HG03196 (cell line): ENCODE data around the gene UBAC2.

Experiments
- ATAC-seq: cut with Tn5 transposase; IDR thresholded peaks from one replicate; pipeline ENCODE4 v1.9.1; 2021; ENCODE audit not compliant: unreplicated experiment

Gene UBAC2

DNA sequence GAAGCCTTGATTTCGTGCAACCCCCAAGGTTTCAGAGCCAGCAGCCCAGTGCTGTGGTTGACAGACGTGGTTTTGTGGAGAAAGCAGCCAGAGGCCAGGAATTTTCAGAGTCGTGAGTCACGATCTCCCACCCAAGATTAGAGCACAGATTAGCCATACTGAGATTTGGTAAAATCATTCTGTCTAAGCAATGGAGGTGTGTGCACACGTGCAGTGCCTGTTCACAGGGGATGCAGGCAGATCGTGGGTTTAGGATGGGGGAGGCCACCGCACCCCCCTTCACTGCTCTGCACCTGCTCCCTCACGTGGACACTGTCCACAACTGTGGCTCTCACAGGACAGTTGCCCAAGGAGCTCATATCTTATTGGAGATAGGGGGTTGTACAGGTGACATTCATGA lies 153.2 kb downstream of the UBAC2 start:
- no peak for ATAC-seq

DNA sequence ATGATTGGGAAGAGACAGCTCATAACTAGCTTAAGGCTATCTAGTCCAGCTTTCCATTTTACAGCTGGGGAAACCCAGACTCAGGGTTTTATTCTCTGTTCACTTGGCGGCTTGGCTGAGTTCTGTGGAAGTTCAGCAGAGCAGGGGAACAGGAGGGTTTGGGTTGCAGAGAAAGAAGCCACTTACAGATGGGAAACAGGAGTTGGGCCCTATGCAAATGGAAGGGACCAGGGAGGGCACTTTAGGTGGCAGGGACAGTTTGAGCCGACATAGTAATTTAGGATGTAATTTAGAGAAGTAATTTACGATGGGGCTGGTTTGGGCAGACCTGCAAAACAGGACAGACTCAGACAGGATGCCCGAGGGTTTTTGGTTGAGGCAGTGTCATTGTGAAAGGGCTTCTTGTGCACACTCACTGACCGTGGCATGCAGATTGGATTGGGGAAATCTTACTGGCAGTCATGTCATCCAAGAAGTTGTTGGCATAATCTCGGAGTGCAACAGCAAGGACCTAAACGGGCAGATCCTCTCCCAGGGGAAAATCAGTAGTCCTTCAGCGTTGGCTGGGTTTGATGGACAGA lies 153.8 kb downstream of the UBAC2 start:
- peak; percentile 30 for ATAC-seq

DNA sequence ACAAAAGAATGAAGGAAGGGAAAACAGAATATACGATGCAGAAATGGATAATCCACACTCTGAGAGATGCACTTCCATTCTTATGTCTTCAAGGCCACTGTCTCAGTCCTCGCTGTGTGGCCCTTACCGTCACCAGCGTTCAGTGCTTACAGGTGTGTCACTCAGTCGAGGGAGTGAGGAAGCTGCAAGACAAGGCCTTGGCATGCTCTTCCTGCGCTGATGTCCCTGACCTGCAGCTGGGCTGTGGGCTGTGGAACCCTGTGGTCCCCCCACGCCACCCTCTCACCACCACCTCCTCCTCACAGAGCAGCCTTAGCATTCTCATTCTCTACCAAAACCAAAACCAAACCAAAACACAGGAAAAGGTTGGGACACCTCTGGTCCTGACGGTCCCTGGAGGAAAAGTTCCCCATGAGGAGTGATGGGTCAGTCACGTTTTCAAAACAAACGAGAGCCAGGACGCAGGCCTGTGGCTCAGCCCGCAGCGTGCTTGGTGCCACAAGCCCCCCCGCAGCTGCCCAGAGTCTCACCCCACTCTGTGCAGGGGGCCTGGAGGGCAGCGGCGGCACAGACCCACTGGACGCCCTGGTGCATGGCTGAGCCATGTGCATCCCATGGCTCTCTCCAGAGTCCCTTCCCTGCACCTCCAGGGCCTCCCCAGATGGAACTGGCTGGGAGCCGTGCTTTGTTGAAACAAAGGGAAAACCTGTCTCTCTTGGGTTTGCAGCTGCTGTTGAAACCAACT lies 154.8 kb downstream of the UBAC2 start:
- ATAC-seq, result no peak

DNA sequence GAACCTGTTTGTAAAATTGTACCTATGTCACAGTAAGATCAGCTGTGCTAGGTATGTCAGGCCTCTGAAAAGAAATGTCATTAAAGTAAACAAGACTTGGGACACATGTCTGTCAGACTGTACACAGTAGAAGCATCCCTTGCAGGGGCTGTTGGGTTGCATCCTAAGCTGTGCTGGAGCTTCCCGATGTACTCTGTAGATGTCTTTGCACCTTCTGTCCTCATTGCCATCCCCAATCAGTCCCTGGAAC lies 155.3 kb downstream of the UBAC2 start:
- no peak for ATAC-seq

DNA sequence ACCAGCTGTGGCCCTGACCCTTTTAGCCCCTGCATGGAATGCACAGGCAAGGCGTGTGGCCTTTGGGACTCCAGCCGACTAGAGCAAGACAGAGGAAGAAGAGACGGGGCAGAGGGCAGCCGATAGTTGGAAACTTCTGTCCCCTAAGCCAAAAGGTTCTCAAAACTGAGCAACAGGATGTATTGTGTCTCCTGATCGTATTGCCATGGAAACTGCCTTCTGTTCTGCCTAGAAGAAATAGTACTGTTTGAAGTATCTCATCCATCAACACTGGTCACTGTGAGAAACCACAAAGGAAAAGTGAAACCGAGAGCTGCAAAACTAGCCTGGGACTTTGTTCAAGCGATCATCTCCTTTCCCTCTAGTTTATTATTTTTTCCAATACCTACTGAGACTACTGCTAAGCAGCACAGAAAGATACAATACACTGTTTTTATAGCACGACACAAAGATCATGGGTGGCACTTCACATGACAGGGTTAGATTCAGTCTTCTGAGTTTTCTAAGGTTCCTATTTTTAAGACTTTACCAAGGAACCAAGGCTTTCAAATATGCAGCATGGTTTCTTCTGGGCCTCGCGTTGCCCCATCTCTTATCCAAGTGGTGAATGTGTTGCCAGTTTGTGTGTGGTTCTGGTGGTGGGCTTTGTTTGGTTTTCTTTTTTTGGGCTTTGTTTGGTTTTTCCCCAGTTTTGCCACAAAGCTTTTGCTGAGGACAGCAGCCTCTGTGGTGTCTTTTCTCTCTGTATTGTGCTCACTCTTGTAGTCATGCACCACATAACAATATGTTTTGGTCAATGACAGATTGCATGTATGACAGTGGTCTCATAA lies 155.8 kb downstream of the UBAC2 start:
- ATAC-seq, result peak; percentile 60

DNA sequence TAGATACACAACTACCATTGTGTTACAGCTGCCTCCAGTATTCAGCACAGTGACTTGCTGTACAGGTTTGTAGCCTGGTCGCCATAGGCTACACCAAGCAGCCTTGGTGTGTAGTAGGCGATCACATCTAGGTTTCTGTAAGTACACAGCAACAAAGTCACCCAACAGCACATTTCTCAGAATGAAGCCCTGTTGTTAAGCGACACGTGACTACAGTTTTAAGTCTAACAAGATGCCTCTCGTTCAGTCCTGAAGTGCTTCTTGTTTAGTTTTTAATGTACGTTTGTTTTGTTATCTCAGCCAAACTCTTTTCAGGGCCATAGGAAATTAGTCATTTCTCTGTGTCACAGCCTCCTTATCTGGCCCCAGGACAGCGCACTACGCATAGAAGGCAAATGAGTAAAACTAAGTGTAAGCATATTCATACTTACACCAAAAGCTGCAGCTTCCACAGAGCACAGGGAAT lies 156.5 kb downstream of the UBAC2 start:
- ATAC-seq, result peak; percentile 17

DNA sequence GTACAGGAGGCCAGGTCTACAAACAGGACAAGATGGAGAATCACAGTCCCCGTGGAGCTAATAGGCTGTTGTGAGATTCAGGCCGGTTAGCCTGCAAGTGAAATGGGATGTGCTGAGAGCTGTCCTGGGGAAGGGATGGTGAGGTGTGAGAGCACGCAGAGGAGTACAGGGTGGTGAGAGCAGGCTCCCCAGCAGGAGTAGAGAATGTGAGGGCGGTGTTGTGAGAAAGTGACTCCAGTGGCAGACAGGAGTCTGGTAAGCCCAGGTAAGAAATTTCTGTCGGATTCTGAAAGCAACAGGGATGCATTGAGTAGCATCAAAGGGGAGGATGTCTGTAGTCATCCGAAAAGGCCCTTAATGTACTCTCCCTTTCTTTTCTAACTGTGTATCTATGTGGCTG lies 157.3 kb downstream of the UBAC2 start:
- ATAC-seq, result no peak

DNA sequence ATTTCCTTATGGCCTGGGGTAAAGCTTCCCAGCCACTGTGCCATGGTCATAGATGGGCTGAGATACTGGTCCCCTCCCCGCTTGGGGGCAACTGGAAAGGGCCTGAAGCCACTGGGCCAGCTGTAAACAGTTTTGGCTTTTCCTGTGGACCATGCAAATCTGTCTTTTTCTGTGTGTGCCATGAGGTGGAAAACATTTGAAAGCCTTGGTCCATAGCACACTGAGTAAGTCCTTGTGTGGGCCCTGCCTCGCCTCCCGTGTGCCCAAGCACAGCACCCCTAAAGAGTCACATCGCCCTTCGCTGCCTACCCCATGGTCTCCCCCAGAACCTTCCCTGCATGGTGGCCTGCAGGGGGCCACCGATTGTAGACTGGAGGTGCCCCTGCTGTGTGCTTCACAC lies 158.9 kb downstream of the UBAC2 start:
- ATAC-seq, result no peak

DNA sequence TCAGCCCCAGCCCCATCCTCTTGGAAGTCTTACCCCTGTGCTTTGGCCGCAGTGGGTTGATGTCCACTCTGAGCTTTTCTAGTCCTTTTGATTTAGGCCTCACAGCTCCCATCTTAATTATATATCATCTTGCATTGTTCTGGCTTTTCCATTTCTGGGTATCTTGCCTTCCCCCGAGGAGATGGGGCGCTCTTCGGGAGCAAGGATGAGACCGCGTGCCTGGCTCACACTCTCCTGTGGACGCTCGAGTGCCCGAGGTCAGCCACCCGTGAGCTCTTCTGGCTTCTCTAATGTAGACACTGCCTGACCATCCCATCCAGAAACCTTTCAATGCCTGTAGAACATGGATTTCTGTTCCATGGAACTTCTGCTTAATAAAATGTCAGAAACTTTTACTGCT lies 160.0 kb downstream of the UBAC2 start:
- no peak for ATAC-seq

DNA sequence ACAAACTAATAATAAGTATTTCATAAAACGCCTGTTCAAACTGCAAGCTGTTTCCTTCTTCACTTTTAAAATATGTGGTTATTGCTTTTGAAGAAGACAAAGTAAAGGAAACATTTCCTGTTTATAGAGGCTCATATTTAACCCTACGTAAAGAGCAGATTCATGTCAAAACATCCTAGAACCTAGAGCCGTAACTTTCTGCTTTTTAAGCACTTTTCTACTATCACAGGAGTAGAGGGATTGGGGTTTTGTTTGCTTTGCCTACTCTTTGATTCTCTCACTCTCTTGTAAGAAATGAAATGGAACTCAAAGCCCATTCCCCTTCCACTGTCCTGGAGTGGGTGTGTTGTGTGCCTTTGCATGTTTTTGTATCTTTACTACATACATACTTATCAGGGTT lies 160.5 kb downstream of the UBAC2 start:
- ATAC-seq, result no peak

DNA sequence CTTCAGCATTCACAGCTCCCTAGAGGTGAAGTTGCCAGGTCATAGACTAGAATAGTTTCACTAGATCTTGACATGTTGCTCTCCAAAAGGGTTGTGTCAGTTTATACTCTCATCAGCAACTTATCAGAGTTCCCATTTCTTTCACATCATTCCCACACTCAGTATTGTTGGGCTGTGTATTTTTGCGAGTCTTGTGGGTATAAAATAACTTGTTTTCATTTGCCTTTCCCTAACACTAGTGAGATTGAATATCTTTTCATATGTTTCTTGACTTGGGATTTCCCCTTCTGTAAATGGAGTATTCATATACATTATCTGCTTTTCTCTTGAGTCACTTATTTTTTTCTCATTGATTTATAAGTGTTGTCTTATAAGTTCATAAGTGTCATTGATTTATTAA lies 161.7 kb downstream of the UBAC2 start:
- ATAC-seq, result no peak

DNA sequence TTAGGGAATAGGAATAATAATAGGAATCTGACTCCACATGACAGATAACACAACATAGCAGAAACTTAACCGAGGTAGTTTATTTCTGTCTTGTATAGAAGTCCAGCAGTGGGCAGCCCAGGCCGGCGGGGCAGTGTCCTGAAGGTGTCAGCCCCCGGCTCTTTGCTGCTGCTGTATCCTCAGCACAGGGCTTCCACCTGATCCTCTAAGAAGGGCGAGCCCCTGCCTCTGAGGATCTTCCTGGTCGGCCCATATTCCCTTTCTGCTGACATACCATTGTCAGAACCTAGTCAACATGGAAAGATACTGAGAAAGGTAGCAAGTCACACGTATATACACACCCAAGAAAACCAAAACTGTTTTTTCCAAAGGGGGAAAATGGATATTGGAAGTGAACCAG lies 162.7 kb downstream of the UBAC2 start:
- ATAC-seq, result no peak

DNA sequence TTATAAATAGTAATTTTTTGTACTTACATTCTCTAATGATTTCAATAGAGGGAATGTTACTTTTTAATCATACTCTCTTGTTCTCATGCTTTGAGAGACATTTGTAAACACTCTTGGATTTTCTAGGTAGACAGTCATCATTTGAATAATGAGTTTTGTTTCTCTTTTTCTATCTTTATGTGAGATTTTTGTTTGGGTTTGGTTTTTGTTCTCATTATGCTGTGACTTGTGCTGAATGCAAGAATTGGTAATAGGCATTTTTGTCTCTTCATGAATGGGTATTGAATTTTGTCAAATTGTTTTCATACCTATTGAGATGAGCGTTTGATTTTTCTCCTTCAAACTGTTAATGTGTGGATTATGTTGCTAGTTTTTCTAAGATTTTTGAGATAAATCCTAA lies 163.3 kb downstream of the UBAC2 start:
- peak; percentile 36 for ATAC-seq

DNA sequence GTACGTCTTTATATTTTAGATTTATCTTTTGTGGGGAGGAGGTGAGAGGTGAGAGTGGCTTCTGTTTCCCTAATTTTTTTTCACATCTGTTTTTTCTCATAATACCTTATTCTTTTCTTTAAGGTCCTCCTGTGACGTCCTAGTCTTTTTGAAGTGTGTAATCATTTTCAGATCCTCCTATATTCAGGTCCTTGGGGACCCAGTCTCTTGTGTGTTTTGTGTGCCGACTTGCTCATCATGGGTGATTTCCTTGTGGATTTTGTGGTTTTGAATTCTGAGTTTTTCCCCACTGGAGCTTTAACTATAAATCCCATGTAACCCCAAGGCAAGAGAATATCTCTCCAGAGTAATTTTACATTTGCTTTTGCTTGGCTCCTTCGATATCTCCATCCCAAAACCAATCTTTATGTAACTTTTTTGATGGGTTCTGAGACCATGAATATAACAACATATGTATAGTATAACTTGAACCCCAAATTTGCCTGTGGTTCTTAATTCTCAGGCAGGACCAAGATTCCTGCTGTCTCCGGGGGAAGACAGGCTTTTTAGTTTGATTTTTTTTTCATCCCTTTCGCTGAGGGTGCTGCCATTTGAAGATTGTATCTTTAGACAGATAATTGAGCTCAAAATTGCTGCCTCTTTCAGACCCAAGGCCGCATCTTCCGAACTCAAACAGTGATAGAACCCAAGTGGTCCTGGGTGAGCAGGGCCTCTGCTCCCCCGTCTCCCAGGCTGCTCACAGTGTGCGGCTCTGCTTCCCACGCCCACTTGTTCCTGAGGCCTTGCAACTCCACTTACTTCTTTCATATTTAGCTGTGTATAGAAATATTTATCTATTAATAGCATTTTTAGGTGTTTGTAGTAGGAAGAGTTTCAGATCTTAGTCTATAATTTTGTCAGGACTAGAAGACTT lies 165.7 kb downstream of the UBAC2 start:
- peak; percentile 41 for ATAC-seq

DNA sequence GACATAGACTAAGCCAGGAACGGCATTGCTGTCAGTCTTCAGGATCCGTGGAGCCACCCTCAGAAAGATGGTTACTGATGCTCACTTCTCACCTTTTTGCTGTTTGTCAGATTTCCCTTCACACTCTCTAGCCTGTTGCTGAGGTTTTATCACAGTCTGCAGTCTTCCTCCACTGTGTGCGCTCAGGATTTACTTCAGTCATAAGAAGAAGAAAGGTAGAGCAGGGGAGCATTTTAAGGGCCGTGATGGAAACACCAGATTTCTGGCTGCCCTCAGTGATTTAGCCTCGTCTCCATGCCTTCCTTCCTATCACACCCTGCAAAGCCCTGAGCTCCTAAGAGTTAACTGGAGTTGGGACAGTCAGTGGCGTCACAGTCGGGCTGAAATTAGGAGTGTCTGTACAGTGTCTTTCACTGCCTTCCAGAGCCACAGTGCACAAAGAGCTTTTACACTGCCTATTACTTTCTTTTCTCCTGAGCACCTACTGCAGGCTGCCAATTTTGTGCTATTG lies 166.5 kb downstream of the UBAC2 start:
- no peak for ATAC-seq

DNA sequence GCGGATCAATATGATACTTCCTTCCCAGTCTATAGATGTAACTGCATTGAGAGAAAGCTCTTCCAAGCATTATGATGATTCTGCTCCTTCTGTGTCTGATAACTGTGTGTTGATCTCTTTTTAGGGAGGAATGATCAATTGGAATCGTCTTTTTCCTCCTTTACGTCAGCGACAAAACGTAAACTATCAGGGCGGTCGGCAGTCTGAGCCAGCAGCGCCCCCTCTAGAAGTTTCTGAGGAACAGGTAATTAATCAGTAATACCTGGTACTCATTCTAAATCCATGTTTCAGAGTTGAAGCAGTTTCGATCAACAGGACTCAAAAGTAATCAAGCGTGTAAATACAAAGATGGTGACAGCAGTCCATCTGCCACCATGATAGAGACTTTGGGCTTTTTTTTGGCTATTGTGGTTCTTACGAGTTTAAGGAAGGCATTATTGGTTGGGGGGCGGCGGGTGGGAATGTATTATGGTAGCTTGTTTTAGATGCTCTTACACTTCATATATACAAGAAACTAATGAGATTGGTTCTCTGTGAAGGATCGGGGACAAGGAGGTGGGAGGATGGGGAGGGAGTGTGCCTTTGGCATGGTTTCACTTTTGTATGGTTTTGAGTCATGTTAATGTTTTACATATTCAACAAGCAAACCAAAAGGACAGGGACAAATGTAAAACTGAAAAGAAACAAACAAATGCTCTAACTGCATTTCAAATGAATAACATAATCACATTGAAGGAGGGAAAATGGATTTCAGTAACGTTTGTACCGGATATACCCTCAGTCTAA lies 167.2 kb downstream of the UBAC2 start:
- no peak for ATAC-seq

DNA sequence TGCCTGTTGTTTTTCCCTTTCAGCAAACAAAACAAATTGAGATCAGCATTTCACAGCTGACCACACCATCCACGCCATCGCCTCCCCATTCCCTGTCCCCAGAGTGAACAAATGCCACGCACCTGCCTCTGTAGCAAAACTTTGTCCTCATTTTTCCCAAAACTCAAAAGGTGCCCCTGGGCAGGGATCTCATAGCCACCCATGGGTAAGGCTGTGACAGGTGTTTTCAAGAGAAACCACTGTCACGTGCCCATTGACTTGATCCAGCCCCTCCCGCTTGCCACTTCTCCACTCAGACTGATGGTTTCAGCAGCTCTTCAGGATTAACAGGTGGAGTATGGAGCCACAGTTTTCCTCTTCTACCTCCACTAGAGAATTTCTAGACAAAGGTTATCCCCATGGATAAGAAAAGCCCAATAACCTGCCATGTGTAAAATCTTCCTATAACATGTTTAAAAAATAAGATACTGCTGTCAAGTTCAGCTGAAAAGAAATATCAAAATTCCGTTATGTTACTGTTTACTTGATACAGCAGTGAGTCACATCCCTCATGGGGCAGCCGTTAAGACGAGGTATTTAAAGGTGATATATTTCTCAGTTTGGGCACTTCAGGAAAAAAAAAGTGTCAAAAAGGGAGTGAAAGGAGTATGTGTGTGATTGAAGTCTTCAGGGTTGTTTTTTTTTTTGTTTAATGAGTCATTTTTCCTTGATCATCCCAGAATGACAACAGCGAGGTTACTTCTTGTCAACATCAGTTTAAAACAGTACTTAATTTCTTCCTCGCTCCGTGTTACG lies 170.0 kb downstream of the UBAC2 start:
- no peak for ATAC-seq

DNA sequence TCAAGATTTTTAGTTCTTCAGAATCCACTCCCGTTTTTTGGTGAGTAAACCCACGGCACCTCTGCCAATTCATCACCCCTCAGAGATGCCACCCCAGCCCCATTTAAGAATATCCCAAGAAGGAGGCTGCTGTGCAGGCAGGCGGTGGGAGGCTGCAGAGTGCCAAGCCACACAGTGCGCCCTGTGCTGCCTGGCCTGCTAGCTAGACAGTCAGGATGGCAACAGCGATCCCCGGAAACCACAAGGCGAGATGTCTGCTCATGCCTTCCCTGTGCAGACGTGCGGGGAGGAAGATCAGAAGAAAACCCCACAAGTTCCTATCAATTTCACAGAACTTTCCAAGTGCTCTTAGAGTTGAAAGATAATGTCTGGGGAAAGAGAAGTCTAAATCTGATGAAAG lies 171.3 kb downstream of the UBAC2 start:
- ATAC-seq, result no peak

DNA sequence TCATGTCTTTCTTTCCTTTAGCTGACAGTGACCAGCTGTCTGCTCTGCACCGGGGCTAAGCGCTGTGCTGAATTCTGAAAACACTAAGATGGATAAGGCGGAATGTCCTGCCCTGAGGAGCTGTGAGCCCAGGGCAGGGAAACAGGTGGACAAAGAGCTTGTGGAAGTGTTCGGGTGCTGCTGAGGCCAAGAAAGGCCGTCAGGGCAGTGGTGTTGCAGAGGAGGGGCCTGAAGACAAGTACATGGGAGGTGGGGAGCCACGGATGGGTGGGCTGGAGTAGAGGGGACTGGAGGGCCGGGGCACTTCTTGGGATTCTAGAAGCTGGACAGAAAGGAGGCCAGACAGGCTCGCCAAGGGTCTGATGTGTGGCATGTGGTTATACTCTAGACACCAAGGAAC lies 172.8 kb downstream of the UBAC2 start:
- ATAC-seq, result no peak
